ENCODE measurements around the gene OR5AU1. TPM values are rescaled to one million over a fixed set of nuclear protein-coding genes. Genes with fewer than 3 reads are reported as not detected.

Gene OR5AU1
- total RNA-seq, 1 experiment from 2014 or later: not detected

DNA sequence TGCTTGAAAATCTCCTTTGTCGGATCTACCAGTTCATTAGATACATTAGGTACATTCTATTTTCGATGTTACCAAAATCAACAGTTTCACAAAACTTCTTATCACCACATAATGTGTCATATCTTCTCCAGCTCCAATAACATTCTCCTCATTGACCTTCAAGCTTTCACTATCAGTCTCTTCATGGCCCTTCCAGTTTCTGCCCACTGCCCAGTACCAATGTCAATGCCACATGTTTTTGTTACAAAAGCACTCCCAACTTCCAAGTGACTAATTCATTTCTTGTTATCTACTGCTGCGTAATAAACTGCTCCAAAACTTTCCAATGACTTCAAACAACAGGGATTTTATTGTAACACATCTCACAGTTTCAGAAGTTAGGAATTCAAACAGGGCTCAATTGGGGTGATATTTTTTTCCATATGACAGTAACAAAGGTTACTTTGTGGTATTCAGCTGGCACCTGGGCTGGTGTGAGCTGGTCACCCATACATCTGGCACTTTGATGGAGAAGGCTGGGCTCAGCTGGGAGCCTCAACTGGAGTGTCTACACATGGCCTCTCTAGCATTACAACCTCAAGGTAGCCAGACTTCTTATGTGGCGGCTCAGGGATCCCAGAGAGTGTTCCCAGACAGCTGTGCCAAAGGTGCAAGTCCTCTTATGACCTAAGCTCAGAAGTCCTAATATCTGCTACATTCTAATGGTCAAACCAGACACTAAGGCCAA, 6.1 kb downstream of the OR5AU1 start:
- no TSS peak for BruUV-seq (replicated peaks)
- H3K27me3 ChIP-seq (ENCODE audit: low read length): peaks cover 37% of the 10 kb centered on the region
- H3F3A ChIP-seq (ENCODE audit: low read length, unreplicated experiment): no peaks in the 10 kb centered on the region
- intact Hi-C loops (cut with micrococcal nuclease): no loop called here
- no peak overlapping the region for H3K4me3 ChIP-seq (ENCODE audit: low read length)
- 0 out of 2 replicates have a peak, but pooled peaks cover 6% of the 10 kb centered on the region for H3K9me3 ChIP-seq (ENCODE audit: low read length)
- H3K36me3 ChIP-seq (ENCODE audit: low read depth, low read length): no peaks in the 10 kb centered on the region
- DNase-seq (no peak), ATAC-seq (no peak)
- no peak overlapping the region for H3K9ac ChIP-seq (ENCODE audit: low read length)
- CTCF ChIA-PET: no interaction called here
- H3K4me1 ChIP-seq (ENCODE audit: insufficient read depth, low read length): no peaks in the 10 kb centered on the region
- TF ChIP-seq EZH2phosphoT487 (IDR thresholded peaks at IDR 0.05; ENCODE audit: borderline replicate concordance, low read length) (no peak), EZH2 (IDR thresholded peaks at IDR 0.05; ENCODE audit: low read length, unreplicated experiment) (no peak)
- TF ChIP-seq, protein P1, sequence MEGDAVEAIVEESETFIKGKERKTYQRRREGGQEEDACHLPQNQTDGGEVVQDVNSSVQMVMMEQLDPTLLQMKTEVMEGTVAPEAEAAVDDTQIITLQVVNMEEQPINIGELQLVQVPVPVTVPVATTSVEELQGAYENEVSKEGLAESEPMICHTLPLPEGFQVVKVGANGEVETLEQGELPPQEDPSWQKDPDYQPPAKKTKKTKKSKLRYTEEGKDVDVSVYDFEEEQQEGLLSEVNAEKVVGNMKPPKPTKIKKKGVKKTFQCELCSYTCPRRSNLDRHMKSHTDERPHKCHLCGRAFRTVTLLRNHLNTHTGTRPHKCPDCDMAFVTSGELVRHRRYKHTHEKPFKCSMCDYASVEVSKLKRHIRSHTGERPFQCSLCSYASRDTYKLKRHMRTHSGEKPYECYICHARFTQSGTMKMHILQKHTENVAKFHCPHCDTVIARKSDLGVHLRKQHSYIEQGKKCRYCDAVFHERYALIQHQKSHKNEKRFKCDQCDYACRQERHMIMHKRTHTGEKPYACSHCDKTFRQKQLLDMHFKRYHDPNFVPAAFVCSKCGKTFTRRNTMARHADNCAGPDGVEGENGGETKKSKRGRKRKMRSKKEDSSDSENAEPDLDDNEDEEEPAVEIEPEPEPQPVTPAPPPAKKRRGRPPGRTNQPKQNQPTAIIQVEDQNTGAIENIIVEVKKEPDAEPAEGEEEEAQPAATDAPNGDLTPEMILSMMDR (conservative IDR thresholded peaks at IDR 0.05; ENCODE audit: low read depth, low read length): no peak
- H3K4me2 ChIP-seq (ENCODE audit: low read length): no peak overlapping the region
- H3K9me2 ChIP-seq (replicated peaks; ENCODE audit: low read length): no peaks in the 10 kb centered on the region
- H3K27ac ChIP-seq (ENCODE audit: low read length): no peak overlapping the region
- no peak overlapping the region for H2AFZ ChIP-seq (ENCODE audit: low read length)
- H3K79me2 ChIP-seq (ENCODE audit: low read length): no peaks in the 10 kb centered on the region
- POLR2A ChIA-PET (ENCODE audit: unreplicated experiment): no interaction called here
- H4K20me1 ChIP-seq (ENCODE audit: low read length): no peaks in the 10 kb centered on the region

DNA sequence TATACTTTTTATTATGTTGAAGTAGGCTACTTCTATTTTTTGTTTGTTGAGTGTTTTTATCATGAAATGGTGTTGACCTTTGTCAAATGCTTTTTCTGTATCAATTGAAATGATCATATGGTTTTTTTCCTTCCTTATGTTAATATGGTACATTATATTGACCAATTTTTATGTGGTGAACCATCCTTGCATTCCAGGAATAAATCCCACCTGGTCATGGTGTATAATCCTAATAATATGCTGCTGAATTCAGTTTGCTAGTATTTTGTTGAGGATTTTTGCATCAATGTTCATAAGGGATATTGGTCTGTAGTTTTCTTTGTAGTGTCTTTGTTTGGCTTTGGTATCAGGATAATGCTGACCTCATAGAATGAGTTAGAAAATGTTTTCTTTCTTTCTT, 10.4 kb downstream of the OR5AU1 start:
- Histone ChIP-seq H3K9me3 (ENCODE audit: low read length) (0 out of 2 replicates have a peak, but pooled peaks cover 6% of the 10 kb centered on the region), H3K9ac (ENCODE audit: low read length) (no peak overlapping the region), H2AFZ (ENCODE audit: low read length) (no peak overlapping the region), H3K4me1 (ENCODE audit: insufficient read depth, low read length) (no peaks in the 10 kb centered on the region), H3K27me3 (ENCODE audit: low read length) (peaks cover 21% of the 10 kb centered on the region; the same call in 1 of the 2 replicates), H3F3A (ENCODE audit: low read length, unreplicated experiment) (no peaks in the 10 kb centered on the region), H3K9me2 (replicated peaks; ENCODE audit: low read length) (no peaks in the 10 kb centered on the region), H3K79me2 (ENCODE audit: low read length) (no peaks in the 10 kb centered on the region), H3K36me3 (ENCODE audit: low read depth, low read length) (no peaks in the 10 kb centered on the region), H3K4me3 (ENCODE audit: low read length) (no peak overlapping the region), H4K20me1 (ENCODE audit: low read length) (no peaks in the 10 kb centered on the region), H3K4me2 (ENCODE audit: low read length) (no peak overlapping the region), H3K27ac (ENCODE audit: low read length) (no peak overlapping the region)
- ATAC-seq (no peak), DNase-seq (no peak)
- ChIA-PET CTCF (no interaction called here), POLR2A (ENCODE audit: unreplicated experiment) (no interaction called here)
- intact Hi-C loops (cut with micrococcal nuclease): no loop called here
- BruUV-seq (replicated peaks): no TSS peak
- TF ChIP-seq, protein P1 (conservative IDR thresholded peaks at IDR 0.05; ENCODE audit: low read depth, low read length): no peak
- TF ChIP-seq EZH2 (IDR thresholded peaks at IDR 0.05; ENCODE audit: low read length, unreplicated experiment) (no peak), EZH2phosphoT487 (IDR thresholded peaks at IDR 0.05; ENCODE audit: borderline replicate concordance, low read length) (no peak)

DNA sequence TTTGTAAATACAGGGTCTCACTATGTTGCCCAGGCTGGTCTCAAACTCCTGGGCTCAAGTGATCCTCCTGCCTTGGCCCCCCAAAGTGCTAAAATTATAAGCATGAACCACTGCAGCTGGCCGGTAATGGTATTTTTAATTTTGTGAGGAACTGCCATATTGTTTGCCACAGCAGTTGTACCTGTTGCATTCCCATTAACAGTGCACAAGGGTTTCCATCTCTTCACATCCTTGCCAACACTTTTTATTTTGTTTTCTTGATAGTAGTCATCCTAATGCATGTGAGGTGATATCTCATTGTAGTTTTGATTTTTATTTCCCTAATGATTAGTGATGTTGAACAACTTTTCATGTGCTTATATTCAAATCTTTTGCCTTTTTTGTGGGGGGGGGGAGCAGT, 13.5 kb downstream of the OR5AU1 start:
- no TSS peak for BruUV-seq (replicated peaks)
- Histone ChIP-seq H3K4me2 (ENCODE audit: low read length) (no peak overlapping the region), H3F3A (ENCODE audit: low read length, unreplicated experiment) (no peaks in the 10 kb centered on the region), H2AFZ (ENCODE audit: low read length) (no peak overlapping the region), H3K4me1 (ENCODE audit: insufficient read depth, low read length) (no peaks in the 10 kb centered on the region), H3K79me2 (ENCODE audit: low read length) (no peaks in the 10 kb centered on the region), H3K9me2 (replicated peaks; ENCODE audit: low read length) (no peaks in the 10 kb centered on the region), H3K4me3 (ENCODE audit: low read length) (no peak overlapping the region), H3K27me3 (ENCODE audit: low read length) (no peaks in the 10 kb centered on the region), H3K9me3 (ENCODE audit: low read length) (0 out of 2 replicates have a peak, but pooled peaks cover 6% of the 10 kb centered on the region), H3K9ac (ENCODE audit: low read length) (no peak overlapping the region), H3K27ac (ENCODE audit: low read length) (no peak overlapping the region), H4K20me1 (ENCODE audit: low read length) (no peaks in the 10 kb centered on the region), H3K36me3 (ENCODE audit: low read depth, low read length) (no peaks in the 10 kb centered on the region)
- ATAC-seq (no peak), DNase-seq (no peak)
- intact Hi-C loops (cut with micrococcal nuclease): no loop called here
- TF ChIP-seq, protein P1 (conservative IDR thresholded peaks at IDR 0.05; ENCODE audit: low read depth, low read length): no peak
- no peak for TF ChIP-seq EZH2phosphoT487 (IDR thresholded peaks at IDR 0.05; ENCODE audit: borderline replicate concordance, low read length)
- TF ChIP-seq EZH2 (IDR thresholded peaks at IDR 0.05; ENCODE audit: low read length, unreplicated experiment): no peak
- CTCF ChIA-PET: no interaction called here
- POLR2A ChIA-PET (ENCODE audit: unreplicated experiment): no interaction called here

Data from PC-3 (cell line).